PC-3 (cell line): Measurements from ENCODE around the gene ID2. TPM values are rescaled to one million over a fixed set of nuclear protein-coding genes. Genes with fewer than 3 reads are reported as not detected.

ENCODE experiments used
- ATAC-seq: fragments of 200-7000 bp; cut with Tn5 transposase; 2 replicates; pipeline ENCODE4 v1.9.1; 2020; ENCODE audit warnings: mild to moderate bottlenecking, moderate library complexity
- BruUV-seq: library from RNA; stranded (reverse); fragments of 400-500 nt; replicated peaks from 2 replicates; lab custom pipeline; 2021; lab: Mats Ljungman, UMichigan
- CTCF ChIA-PET: fragments of 300-600 bp; sonication (Branson Sonifier 250); formaldehyde crosslinking; loops from one replicate; lab custom pipeline; 2022; ENCODE audit warnings: antibody characterized with exemption; lab: Charles Lee
- POLR2A ChIA-PET: fragments of 300-600 bp; sonication (Branson Sonifier 250); formaldehyde crosslinking; loops from one replicate; lab custom pipeline; 2022; ENCODE audit warnings: antibody characterized with exemption; ENCODE audit not compliant: unreplicated experiment; lab: Charles Lee
- DNase-seq: peaks from one replicate; pipeline ENCODE4 v3.0.0-alpha.2; 2015
- H2AFZ ChIP-seq: fragments of 300-600 bp; sonication (generic); 2 replicates; pipeline ENCODE4 v1.6.0; 2016; ENCODE audit warnings: antibody characterized with exemption, low read length
- H3F3A ChIP-seq: fragments of 300-600 bp; sonication (generic); one replicate; pipeline ENCODE4 v1.6.0; 2017; ENCODE audit warnings: antibody characterized with exemption, low read length, control low read depth, mild to moderate bottlenecking; ENCODE audit not compliant: unreplicated experiment
- H3K27ac ChIP-seq: fragments of 300-600 bp; sonication (generic); 2 replicates; pipeline ENCODE4 v1.5.1; 2016; ENCODE audit warnings: mild to moderate bottlenecking, low read length
- H3K27me3 ChIP-seq: fragments of 300-600 bp; sonication (generic); 2 replicates; pipeline ENCODE4 v1.6.1; 2016; ENCODE audit warnings: low read length, mixed read lengths
- H3K36me3 ChIP-seq: fragments of 300-600 bp; sonication (generic); 2 replicates; pipeline ENCODE4 v1.6.1; 2016; ENCODE audit warnings: low read depth, mixed run types, low read length, mixed read lengths
- H3K4me1 ChIP-seq: fragments of 300-600 bp; sonication (generic); 2 replicates; pipeline ENCODE4 v1.5.1; 2016; ENCODE audit warnings: low read length; ENCODE audit not compliant: insufficient read depth
- H3K4me2 ChIP-seq: fragments of 300-600 bp; sonication (generic); 2 replicates; pipeline ENCODE4 v1.6.0; 2016; ENCODE audit warnings: low read length
- H3K4me3 ChIP-seq: fragments of 300-600 bp; sonication (generic); 2 replicates; pipeline ENCODE4 v1.5.1; 2016; ENCODE audit warnings: mild to moderate bottlenecking, low read length, mixed read lengths
- H3K79me2 ChIP-seq: fragments of 300-600 bp; sonication (generic); 2 replicates; pipeline ENCODE4 v1.6.1; 2017; ENCODE audit warnings: low read length, mixed read lengths
- H3K9ac ChIP-seq: fragments of 300-600 bp; sonication (generic); 2 replicates; pipeline ENCODE4 v1.6.0; 2016; ENCODE audit warnings: mild to moderate bottlenecking, low read length
- H3K9me2 ChIP-seq: fragments of 300-600 bp; sonication (generic); replicated peaks from 2 replicates; pipeline ENCODE4 v1.6.1; 2016; ENCODE audit warnings: mixed run types, low read length, mixed read lengths
- H3K9me3 ChIP-seq: fragments of 300-600 bp; sonication (generic); 2 replicates; pipeline ENCODE4 v1.6.1; 2016; ENCODE audit warnings: low read length, mixed read lengths
- H4K20me1 ChIP-seq: fragments of 300-600 bp; sonication (generic); 2 replicates; pipeline ENCODE4 v1.6.1; 2016; ENCODE audit warnings: low read length, mixed read lengths
- CTCF ChIP-seq: fragments of 300-600 bp; sonication (generic); conservative IDR thresholded peaks from 2 replicates; pipeline ENCODE4 v1.5.1; 2017; ENCODE audit warnings: antibody characterized with exemption, low read depth, mild to moderate bottlenecking, low read length
- EZH2 ChIP-seq: fragments of 300-600 bp; sonication (generic); IDR thresholded peaks from one replicate; pipeline ENCODE4 v1.6.1; 2017; ENCODE audit warnings: antibody characterized with exemption, mild to moderate bottlenecking, low read length; ENCODE audit not compliant: unreplicated experiment
- EZH2phosphoT487 ChIP-seq: fragments of 300-600 bp; sonication (generic); IDR thresholded peaks from 2 replicates; pipeline ENCODE4 v1.6.1; 2018; ENCODE audit warnings: mild to moderate bottlenecking, antibody characterized with exemption, low read length, borderline replicate concordance
- intact Hi-C: fragments of 100-400 bp; cut with micrococcal nuclease; formaldehyde crosslinking; loops from 2 replicates; pipeline ENCODE4 v1.9.0; 2023
- total RNA-seq: library from RNA; depleted of rRNA; stranded (reverse); fragments of >200 nt; gene quantifications from 2 replicates; pipeline ENCODE4 v1.2.3, GENCODE V29; 2014

The ID2 gene
- total RNA-seq, 1 experiment from 2014 or later, result 92.1 TPM

GRCh38 chr2:8693157-8693821 lies 11.4 kb downstream of the ID2 start:
- ChIA-PET CTCF (interaction anchor here (0.6 to 1.8 kb wide), 7 partner anchors 12 to 1576 kb away, joined by 3 to 9 read pairs (median 5); partner anchors contain the start of gene ID2), POLR2A (no interaction called here)
- Histone ChIP-seq H3K4me1 (peaks cover 23% of the 10 kb centered on the region), H3K9ac (no peak overlapping the region), H4K20me1 (no peaks in the 10 kb centered on the region), H3K9me2 (no peaks in the 10 kb centered on the region), H3F3A (no peaks in the 10 kb centered on the region), H3K27me3 (no peaks in the 10 kb centered on the region), H3K79me2 (no peaks in the 10 kb centered on the region), H3K9me3 (no peaks in the 10 kb centered on the region), H3K4me3 (peak overlapping the region; percentile 63), H3K36me3 (no peaks in the 10 kb centered on the region), H3K27ac (no peak overlapping the region), H3K4me2 (peak overlapping the region; percentile 90), H2AFZ (peak overlapping the region; percentile 83)
- no peak for TF ChIP-seq EZH2
- peak; percentile 88 for TF ChIP-seq CTCF
- DNase-seq, result peak; percentile 58
- BruUV-seq, result no TSS peak
- intact Hi-C loops, result loop anchor here (2.0 kb wide), 1 partner anchor 68 kb away; no protein-coding TSS in a partner anchor
- peak; percentile 84 for ATAC-seq

- intact Hi-C loops, result loop anchor here (2.0 kb wide), 1 partner anchor 34 kb away; no protein-coding TSS in a partner anchor
- no peaks in the 10 kb centered on the region for H4K20me1 ChIP-seq
- BruUV-seq, result no TSS peak
- H3K4me2 ChIP-seq, result peak overlapping the region; percentile 56
- no peaks in the 10 kb centered on the region for H3K36me3 ChIP-seq
- ATAC-seq (peak; percentile 78), DNase-seq (peak; percentile 82)
- no peak overlapping the region for H3K9ac ChIP-seq
- H3K9me3 ChIP-seq, result no peaks in the 10 kb centered on the region
- H3K9me2 ChIP-seq, result no peaks in the 10 kb centered on the region
- no peak overlapping the region for H3K27ac ChIP-seq
- H3F3A ChIP-seq, result no peaks in the 10 kb centered on the region
- ChIA-PET CTCF (no interaction called here), POLR2A (no interaction called here)
- H2AFZ ChIP-seq, result 0 out of 2 replicates have a peak overlapping the region, but pooled peaks have one; percentile 3
- H3K27me3 ChIP-seq, result no peaks in the 10 kb centered on the region
- no peak overlapping the region for H3K4me3 ChIP-seq
- TF ChIP-seq EZH2phosphoT487 (no peak), EZH2 (no peak), CTCF (no peak)
- no peaks in the 10 kb centered on the region for H3K79me2 ChIP-seq
- peaks cover 23% of the 10 kb centered on the region for H3K4me1 ChIP-seq
These were observed 12.9 kb downstream of the ID2 start for GRCh38 chr2:8694737-8695136.

GRCh38 chr2:8697190-8697589 lies 15.3 kb downstream of the ID2 start:
- ATAC-seq, result no peak

More at GRCh38 chr2:8697190-8697589, 15.3 kb downstream of the ID2 start:
- H3K4me3 ChIP-seq, result no peak overlapping the region
- H3K4me1 ChIP-seq, result peaks cover 22% of the 10 kb centered on the region
- no peaks in the 10 kb centered on the region for H3K27me3 ChIP-seq
- no peaks in the 10 kb centered on the region for H3K36me3 ChIP-seq
- H3K27ac ChIP-seq, result no peak overlapping the region
- no peak overlapping the region for H3K9ac ChIP-seq
- no peaks in the 10 kb centered on the region for H3K9me3 ChIP-seq
- no peak overlapping the region for H3K4me2 ChIP-seq
- intact Hi-C loops, result no loop called here
- ChIA-PET CTCF (no interaction called here), POLR2A (no interaction called here)
- no peaks in the 10 kb centered on the region for H4K20me1 ChIP-seq
- H2AFZ ChIP-seq, result no peak overlapping the region
- no peaks in the 10 kb centered on the region for H3K79me2 ChIP-seq
- no peaks in the 10 kb centered on the region for H3F3A ChIP-seq
- no peak for DNase-seq
- no TSS peak for BruUV-seq
- H3K9me2 ChIP-seq, result no peaks in the 10 kb centered on the region
- TF ChIP-seq CTCF (no peak), EZH2phosphoT487 (no peak), EZH2 (no peak)
